ENCODE data around the gene UBA1.

Gene UBA1

DNA sequence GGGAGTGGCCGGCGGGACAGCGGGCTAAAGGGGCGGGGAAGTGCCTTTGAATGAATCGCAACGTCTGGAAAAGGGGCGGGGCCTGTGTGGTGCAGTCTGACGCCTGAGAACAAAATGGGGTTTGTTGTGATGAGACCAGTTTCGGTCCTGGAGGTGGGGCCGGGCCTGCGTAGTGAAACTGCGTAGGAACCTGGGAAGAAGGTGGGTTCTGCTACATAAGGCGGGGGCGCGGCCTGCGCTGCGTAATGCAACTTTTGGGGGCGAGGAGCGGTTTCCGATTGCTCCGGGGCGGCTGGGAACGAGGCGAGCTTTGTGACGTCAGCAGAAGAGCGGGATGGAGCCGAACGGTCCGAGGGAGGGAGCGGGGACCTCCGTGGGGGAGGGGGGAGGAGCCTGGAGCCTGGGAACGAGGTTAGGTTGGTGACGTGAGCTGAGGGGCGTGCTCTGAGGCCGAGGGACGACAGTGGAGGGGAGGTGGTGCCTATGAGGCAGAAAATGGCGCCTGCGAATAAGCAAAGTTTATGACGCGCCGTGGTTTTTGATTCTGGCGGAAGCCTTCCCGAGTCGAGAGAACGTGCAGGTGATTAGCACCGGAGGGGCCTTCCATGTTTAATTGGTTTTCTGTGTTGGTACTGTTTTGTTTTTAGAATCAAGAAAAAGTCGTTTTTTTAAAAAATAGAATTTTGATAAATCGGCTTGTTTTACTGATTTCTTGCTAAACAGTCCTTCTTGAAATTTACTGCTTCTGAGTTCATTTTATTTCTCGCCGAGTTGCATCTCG lies 39.9 kb downstream of the UBA1 start:
- no peaks in the 10 kb centered on the region for H3K9me2 ChIP-seq (replicated peaks; ENCODE audit: control insufficient read depth, low read length)
- peaks cover 8% of the 10 kb centered on the region for H3K36me3 ChIP-seq (ENCODE audit: control insufficient read depth, low read length)
- H3F3A ChIP-seq (ENCODE audit: control insufficient read depth, insufficient read depth), result 0 out of 2 replicates have a peak, but pooled peaks cover 3% of the 10 kb centered on the region
- H3K27ac ChIP-seq (ENCODE audit: low read depth, low read length), result peak overlapping the region; percentile 81
- no peaks in the 10 kb centered on the region for H3K9me3 ChIP-seq (ENCODE audit: control insufficient read depth, insufficient read depth, low read length)
- H3K4me1 ChIP-seq (ENCODE audit: control insufficient read depth, low read length), result peaks cover 15% of the 10 kb centered on the region
- no peaks in the 10 kb centered on the region for H4K20me1 ChIP-seq (ENCODE audit: control insufficient read depth, insufficient read depth, low read depth, low read length)
- no peaks in the 10 kb centered on the region for H3K27me3 ChIP-seq (ENCODE audit: control insufficient read depth, low read length)
- peaks cover 43% of the 10 kb centered on the region for H3K79me2 ChIP-seq (ENCODE audit: control insufficient read depth, low read length)
- peak overlapping the region; percentile 78 for H3K4me2 ChIP-seq (ENCODE audit: low read length)
- peak overlapping the region; percentile 87 for H3K4me3 ChIP-seq (ENCODE audit: low read length)
- TF ChIP-seq EZH2phosphoT487 (IDR thresholded peaks at IDR 0.05; ENCODE audit: borderline replicate concordance, low read length), result no peak
- TF ChIP-seq, protein P1, sequence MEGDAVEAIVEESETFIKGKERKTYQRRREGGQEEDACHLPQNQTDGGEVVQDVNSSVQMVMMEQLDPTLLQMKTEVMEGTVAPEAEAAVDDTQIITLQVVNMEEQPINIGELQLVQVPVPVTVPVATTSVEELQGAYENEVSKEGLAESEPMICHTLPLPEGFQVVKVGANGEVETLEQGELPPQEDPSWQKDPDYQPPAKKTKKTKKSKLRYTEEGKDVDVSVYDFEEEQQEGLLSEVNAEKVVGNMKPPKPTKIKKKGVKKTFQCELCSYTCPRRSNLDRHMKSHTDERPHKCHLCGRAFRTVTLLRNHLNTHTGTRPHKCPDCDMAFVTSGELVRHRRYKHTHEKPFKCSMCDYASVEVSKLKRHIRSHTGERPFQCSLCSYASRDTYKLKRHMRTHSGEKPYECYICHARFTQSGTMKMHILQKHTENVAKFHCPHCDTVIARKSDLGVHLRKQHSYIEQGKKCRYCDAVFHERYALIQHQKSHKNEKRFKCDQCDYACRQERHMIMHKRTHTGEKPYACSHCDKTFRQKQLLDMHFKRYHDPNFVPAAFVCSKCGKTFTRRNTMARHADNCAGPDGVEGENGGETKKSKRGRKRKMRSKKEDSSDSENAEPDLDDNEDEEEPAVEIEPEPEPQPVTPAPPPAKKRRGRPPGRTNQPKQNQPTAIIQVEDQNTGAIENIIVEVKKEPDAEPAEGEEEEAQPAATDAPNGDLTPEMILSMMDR (IDR thresholded peaks at IDR 0.05; ENCODE audit: low read depth, low read length, poor library complexity, severe bottlenecking), result no peak

DNA sequence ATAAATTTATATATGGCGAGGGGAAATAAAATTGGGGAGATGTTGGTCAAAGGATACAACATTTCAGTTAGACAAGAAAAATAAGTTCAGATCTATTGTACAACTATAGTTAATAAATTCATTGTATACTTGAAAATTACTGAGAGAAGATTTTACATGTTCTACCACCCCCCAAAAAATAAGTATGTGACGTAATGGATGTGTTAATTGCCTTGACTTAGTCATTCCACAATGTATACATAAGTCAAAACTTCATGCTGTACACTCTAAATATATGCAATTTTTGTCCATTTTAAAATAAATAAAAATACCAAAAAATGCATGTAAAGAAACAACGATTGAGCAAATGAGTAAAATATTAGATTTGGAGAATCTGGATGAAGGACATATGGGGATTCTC lies 41.0 kb downstream of the UBA1 start:
- Histone ChIP-seq H4K20me1 (ENCODE audit: control insufficient read depth, insufficient read depth, low read depth, low read length) (no peaks in the 10 kb centered on the region), H3K4me3 (ENCODE audit: low read length) (peak overlapping the region; percentile 87), H3F3A (ENCODE audit: control insufficient read depth, insufficient read depth) (0 out of 2 replicates have a peak, but pooled peaks cover 3% of the 10 kb centered on the region), H3K27me3 (ENCODE audit: control insufficient read depth, low read length) (no peaks in the 10 kb centered on the region), H3K79me2 (ENCODE audit: control insufficient read depth, low read length) (peaks cover 43% of the 10 kb centered on the region), H3K4me2 (ENCODE audit: low read length) (peak overlapping the region; percentile 78), H3K9me2 (replicated peaks; ENCODE audit: control insufficient read depth, low read length) (no peaks in the 10 kb centered on the region), H3K36me3 (ENCODE audit: control insufficient read depth, low read length) (peaks cover 4% of the 10 kb centered on the region), H3K9me3 (ENCODE audit: control insufficient read depth, insufficient read depth, low read length) (no peaks in the 10 kb centered on the region), H3K27ac (ENCODE audit: low read depth, low read length) (no peak overlapping the region), H3K4me1 (ENCODE audit: control insufficient read depth, low read length) (peaks cover 15% of the 10 kb centered on the region)
- TF ChIP-seq EZH2phosphoT487 (IDR thresholded peaks at IDR 0.05; ENCODE audit: borderline replicate concordance, low read length), result no peak
- TF ChIP-seq, protein P1 (IDR thresholded peaks at IDR 0.05; ENCODE audit: low read depth, low read length, poor library complexity, severe bottlenecking), result no peak

DNA sequence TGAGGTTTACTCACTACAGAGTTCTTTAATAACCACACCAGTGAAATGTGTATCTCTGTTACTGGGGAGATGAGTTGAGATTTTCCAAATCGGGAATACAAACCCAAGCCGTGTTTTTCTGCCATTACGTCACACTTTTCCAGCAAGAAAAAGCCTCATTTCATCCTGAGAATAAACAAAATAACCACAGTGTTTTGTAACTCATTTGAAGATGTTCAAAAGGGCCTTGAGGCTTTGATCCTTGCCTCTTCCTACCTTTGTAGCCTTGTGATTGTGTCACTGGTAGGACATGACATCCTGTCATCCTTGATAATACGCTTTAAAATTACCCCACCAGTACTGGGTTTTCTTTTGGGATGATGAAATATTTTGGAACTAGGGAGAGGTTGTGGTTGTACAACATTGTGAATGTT lies 42.1 kb downstream of the UBA1 start:
- H4K20me1 ChIP-seq (ENCODE audit: control insufficient read depth, insufficient read depth, low read depth, low read length), result no peaks in the 10 kb centered on the region
- H3K4me2 ChIP-seq (ENCODE audit: low read length), result peak overlapping the region; percentile 11; the same call in 1 of the 2 replicates
- no peak overlapping the region for H3K27ac ChIP-seq (ENCODE audit: low read depth, low read length)
- H3K36me3 ChIP-seq (ENCODE audit: control insufficient read depth, low read length), result no peaks in the 10 kb centered on the region; the same call in none of the 2 replicates
- TF ChIP-seq EZH2phosphoT487 (IDR thresholded peaks at IDR 0.05; ENCODE audit: borderline replicate concordance, low read length), result no peak
- TF ChIP-seq, protein P1 (IDR thresholded peaks at IDR 0.05; ENCODE audit: low read depth, low read length, poor library complexity, severe bottlenecking), result no peak
- peaks cover 15% of the 10 kb centered on the region for H3K4me1 ChIP-seq (ENCODE audit: control insufficient read depth, low read length)
- no peak overlapping the region for H3K4me3 ChIP-seq (ENCODE audit: low read length)
- peaks cover 43% of the 10 kb centered on the region for H3K79me2 ChIP-seq (ENCODE audit: control insufficient read depth, low read length)
- 0 out of 2 replicates have a peak, but pooled peaks cover 3% of the 10 kb centered on the region for H3F3A ChIP-seq (ENCODE audit: control insufficient read depth, insufficient read depth)
- no peaks in the 10 kb centered on the region for H3K9me3 ChIP-seq (ENCODE audit: control insufficient read depth, insufficient read depth, low read length)
- no peaks in the 10 kb centered on the region for H3K27me3 ChIP-seq (ENCODE audit: control insufficient read depth, low read length)
- H3K9me2 ChIP-seq (replicated peaks; ENCODE audit: control insufficient read depth, low read length), result no peaks in the 10 kb centered on the region
